GM19395 (cell line): ENCODE data around the gene DNMT3A.
A peak's percentile ranks its signal among the peaks of the same experiment; 100 is the strongest.

Source experiments
- ATAC-seq: cut with Tn5 transposase; IDR thresholded peaks from one replicate; pipeline ENCODE4 v1.9.1; 2021; ENCODE audit warnings: mild to moderate bottlenecking, moderate library complexity; ENCODE audit not compliant: unreplicated experiment

DNMT3A gene

DNA sequence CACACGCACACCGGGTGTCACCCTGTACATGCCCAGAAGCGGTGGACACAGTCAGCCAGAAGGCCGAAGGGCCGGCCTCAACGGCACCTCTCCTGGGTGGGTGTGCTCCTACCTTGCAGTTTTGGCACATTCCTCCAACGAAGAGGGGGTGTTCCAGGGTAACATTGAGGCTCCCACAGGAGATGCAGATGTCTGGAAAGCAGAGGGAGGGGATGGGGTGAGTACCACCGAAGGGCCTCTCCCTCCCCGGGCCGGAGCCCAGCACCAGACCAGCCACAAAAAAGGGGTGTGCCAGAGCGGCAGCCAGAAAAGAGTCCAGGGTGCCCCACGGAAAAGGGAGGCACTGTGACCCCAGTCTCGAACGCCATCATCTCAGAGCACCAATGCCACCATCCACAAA lies 96.6 kb downstream of the DNMT3A start:
- ATAC-seq, result no peak

DNA sequence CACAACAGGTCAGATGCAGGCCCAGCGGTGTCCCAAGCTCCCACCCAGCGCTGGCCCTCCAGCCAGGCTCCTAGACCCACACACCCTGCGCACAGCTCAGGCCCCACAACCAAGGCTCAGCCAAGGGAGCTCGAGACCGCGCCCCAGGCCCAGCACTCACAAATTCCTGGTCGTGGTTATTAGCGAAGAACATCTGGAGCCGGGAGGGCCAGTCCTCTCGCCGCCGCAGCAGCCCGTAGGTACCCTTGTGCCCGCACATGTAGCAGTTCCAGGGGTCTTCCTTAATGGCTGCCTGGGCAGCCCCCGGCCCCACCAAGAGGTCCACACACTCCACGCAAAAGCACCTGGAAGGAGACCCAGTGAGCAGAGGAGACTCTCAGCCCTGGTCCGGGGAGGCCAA lies 97.7 kb downstream of the DNMT3A start:
- ATAC-seq, result no peak

DNA sequence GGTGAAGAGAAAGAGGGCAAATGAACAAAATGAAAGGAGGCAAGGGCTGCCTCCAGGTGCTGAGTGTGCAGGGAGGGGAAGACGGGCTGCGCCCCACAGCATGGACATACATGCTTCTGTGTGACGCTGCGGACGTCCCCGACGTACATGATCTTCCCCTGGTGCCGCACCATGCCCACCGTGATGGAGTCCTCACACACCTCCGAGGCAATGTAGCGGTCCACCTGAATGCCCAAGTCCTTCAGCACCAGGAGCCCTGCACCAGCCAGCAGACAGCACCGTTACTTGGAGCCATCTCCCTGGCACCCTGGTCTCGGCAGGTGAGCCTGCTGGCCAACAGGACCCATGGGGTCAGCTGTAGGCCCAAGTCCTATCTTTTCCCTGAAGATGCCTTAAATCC lies 100.3 kb downstream of the DNMT3A start:
- no peak for ATAC-seq

DNA sequence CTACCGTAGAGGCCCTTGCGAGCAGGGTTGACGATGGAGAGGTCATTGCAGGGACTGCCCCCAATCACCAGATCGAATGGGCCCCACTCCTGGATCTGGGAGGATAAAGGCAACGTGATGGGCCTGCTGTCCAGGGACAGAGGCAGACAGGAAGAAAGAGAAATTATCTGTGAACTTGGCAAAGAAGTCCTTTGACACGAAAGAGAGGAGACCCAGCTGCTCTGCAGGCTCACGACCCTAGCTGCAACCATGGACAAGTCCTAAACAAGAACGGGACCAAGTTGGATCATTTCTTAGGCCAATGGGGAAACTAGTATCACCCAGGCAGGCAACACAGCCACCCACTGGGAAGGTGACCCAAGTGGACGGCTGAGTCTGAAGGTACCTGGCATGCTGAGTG lies 101.1 kb downstream of the DNMT3A start:
- ATAC-seq, result no peak

DNA sequence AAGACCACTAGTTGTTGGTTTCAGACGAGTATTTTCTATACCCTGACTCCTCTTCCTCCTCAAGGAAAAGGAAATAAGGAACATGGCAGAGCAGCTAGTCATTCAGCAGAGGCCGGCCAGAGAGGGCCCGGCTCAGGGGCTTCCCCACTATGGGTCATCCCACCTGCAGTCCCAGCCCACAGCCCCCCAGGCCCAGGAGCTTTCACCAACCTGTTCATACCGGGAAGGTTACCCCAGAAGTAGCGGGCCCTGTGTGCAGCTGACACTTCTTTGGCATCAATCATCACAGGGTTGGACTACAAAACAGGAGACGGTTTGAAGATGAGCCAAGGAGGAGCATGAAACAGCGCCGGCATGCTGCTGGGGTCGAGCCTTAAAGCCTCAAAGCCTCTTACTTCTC lies 102.8 kb downstream of the DNMT3A start:
- no peak for ATAC-seq

DNA sequence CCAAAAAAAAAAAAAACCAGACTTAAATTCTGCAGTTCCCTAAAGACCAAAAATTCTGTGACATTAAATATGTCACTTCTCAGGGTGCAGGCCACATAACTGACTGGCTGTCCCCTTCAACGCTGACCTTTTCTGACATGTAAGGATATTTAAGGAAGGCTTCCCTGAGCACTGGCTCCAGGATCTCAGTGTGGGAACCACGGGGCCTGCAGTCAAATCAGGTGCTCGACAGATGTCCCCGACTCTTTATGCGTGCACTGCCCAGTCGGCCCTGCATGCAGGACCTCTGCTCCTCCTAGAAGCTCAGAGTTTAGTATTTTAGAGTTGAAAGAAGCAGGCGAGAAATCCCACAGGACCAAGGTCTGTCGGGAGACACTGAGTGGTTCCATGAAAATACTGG lies 104.0 kb downstream of the DNMT3A start:
- ATAC-seq, result no peak

DNA sequence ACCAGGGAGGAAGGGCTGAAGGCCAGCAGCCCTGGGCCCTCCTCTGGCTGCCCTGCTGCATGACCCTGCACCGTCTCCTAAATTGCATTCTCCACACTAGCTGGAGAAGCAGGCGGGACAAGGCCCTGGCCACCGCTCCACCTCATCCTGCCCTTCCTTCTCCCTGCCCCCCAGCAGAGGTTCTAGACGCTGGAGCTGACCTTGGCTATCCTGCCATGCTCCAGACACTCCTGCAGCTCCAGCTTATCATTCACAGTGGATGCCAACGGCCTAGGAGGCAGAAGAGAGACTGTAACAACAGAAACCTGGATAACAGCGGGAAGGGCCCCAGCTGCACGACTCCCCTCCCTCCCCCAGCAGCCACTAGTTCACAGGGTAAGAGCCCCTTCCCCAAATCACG lies 105.0 kb downstream of the DNMT3A start:
- no peak for ATAC-seq

DNA sequence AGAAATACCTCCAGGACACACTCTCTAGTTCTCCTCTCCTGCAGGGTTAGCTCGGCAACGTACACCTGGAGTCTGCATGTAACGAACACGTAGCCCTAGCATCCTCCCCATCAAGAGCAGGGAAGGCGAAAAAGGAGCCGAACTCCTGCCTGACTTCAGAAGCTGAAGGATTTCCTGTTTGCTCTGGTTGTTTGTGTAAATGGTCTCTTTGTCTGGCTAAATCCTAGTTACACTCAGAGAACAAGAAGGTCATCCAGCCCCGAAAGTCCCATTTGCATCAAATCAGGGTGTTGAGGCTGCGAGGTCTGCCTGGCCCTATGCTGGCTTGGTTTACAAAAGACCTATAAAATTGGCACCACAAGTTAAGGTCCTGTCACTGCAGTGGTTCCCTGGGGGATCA lies 107.0 kb downstream of the DNMT3A start:
- ATAC-seq, result no peak

DNA sequence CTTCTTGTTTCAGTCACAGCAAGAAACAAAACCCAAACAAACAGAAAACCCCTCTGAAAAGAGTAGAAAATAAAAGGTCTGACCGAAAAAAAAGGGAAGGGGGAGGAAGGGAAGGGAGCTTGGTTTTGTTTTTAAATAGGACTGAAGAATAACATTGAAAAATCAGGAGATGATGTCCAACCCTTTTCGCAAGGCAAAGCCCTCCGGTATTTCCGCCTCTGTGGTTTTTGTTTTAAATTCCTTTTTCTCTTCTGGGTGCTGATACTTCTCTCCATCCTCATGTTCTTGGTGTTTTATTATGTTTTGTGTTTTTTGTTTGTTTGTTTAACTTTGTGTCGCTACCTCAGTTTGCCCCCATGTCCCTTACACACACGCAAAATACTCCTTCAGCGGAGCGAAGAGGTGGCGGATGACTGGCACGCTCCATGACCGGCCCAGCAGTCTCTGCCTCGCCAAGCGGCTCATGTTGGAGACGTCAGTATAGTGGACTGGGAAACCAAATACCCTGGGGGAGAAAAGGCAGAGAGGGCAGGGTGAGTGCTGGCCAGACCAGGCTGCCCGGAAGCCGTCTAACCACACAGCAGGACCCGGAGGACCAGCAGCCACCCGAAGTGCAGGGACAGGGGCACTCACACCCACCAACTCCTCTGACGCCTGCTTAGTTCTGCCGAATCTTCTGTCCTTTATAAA lies 107.7 kb downstream of the DNMT3A start:
- no peak for ATAC-seq

DNA sequence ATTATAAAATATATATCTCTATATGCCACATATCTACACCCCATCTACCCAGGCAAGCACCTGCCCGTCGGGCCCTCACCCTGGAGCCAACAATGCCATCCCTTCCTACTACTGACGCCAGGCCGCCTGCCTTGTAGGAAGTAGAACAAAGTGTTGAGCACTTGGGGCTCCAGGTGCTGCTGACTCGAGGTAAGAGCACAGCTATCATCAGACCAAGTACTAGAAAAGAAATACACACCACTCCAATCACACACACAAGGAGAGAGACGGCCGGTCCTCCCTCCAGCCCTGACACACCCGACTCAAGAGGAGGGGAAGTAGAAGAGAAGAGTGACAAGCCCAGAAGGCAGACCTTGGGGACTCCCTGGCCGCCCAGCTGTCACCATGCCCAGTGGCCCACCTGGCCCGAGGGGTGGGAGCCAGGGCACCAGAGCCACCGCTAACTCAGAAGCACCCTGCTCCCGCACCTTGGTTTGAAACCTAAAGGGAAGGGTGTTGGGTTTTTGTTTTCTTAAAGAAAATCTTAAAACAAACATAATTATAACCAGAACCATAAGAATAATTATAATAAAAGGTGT lies 109.4 kb downstream of the DNMT3A start:
- ATAC-seq, result no peak

DNA sequence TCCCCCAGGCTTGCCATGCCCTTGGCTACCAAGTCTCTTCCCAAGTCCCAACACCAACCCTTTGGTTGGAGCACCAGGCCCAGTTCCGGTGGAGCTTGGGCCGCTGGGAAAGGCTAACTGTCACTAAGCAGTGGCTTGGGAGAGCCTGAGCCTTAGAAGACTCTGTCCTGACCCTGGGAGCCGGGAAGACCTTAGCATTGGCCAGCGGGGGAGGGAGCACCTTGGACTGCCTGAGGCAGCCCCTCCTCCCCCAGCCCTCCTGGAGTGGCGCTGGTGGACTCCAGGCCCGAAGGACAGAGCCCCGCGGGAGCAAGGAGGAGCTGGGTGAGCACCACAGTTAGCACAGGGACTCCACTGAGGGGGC lies 110.8 kb downstream of the DNMT3A start:
- no peak for ATAC-seq

DNA sequence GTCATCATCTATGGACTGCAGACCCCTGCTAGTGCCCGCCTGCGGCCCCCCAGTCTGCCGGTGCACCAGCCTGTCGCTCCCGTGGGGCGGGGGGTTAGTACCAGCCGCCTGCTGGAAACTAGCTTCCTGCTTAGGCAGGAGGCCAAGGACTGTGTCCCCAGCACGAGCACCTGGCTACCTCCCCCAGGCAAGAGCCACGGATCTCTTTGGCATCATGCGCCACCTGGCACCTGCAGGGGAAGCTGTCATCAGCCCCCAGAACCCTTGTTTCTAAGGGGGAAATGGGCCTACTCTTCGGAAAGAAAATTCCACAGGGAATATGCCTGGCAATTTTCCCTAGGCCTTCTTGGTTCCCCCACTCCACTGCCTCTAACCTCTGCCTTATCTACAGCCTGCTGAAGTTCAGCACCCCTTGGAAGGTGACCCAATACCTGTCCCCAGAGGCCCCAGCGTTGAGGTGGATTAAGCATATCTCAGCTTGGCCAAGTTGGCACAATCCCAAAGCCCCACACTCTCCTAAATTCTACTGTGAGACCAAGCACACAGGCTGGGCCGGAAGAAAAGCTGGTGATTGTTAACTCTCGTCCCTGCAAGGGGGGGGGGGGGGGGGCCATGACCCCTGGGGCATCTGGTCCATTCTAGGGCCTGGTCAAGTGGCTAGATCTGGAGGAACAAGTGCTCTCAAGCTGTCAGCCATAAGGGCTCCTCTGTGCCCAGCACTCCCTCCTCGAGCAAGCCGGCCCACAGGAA lies 111.4 kb downstream of the DNMT3A start:
- no peak for ATAC-seq

DNA sequence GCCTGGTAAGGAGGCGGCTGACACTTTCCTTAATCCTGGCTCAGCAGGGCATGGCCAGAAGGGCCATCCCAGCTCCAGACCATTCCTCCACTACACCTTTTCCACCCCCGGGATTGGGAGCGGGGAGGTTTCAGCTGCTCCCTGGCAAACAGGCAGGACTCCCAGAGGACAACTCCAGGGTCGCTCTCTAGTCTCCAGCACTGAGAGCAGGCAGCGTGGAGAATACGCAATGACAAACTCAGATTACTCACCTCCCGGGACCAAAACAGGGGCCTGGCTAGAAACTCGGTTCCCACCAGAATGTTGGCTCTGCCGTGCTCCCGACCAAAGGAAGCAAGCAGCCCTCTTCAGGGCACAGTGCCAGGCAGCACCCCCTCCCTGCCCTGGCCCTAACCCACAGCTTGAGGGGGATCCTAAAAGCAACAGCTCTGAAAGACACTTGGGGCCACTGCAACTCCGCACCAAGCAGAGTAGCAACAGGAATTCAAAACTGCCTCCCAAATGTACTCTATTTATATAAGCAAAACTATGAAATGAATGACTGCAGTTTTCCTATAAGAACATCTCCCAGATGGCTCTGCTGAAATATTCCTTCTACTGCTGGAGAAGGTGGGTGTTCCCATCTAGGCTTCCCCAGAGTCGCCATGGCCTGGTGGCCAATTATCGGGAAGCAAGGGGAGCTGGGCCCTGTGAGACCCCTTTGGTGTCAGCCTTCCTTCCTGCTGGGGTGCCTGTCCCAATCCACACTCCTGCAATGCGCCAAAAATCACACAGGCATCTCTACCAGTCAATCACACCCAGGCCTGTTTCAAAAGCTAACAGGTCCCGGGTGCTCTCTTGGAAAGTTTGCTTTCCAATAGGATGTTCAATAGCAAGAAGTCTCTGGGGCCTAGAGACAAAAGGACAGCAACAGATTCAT lies 112.2 kb downstream of the DNMT3A start:
- no peak for ATAC-seq

DNA sequence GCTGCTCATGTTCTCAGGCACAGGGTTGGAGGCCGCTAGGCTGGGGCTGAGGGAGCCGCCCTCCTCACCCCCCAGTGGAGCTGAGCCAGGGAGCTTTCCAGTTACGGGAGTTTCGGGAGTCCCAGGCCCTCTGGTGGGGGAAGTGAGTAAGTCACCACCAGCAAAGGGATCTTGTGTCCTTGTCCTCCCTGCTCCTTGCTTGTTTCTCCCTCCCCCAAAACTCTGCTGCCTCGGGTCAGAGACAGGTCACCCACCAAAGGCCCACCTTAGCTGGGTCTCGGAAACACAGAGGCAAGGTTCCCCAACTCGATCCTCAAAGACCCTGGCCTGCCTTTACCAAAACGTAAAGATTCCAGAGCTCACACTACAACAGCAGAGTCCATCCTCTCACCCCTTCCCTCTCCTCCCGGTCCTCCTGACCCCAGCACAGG lies 112.9 kb downstream of the DNMT3A start:
- peak; percentile 44 for ATAC-seq

DNA sequence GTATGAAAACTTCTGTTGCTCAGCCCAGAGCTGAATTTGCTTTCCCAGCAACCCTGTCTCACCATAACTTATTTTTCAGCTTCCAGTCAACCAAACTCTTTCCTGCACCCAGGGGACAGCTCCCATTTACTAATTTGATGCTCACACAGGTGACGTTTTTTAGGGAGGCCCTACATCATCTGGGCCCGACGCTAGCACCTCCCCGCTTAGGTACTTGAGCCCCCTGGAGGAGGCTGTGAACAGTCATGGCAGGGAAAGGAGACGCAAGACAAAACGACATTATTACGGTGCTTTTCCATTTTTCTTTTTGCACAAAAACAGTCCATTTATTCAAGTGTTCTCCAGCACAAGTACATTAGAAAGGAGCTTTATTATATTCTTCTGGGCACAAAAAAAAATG lies 114.1 kb downstream of the DNMT3A start:
- no peak for ATAC-seq

DNA sequence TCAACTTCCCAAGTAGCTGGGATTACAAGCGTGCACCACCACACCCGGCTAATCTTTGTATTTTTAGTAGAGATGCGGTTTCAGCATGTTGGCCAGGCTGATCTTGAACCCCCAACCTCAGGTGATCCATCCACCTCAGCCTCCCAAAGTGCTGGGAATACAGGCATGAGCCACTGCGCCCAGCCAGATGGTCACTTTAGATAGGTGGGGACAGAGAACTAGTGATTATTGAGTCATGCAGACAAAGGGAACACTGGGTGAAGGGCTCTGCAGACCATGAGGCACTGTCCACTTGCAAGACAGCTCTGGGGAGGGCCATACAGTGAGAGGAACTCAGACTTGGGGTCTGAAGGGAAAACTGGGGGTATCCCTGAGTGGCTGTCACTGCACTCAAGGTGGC lies 114.9 kb downstream of the DNMT3A start:
- peak; percentile 5 for ATAC-seq

DNA sequence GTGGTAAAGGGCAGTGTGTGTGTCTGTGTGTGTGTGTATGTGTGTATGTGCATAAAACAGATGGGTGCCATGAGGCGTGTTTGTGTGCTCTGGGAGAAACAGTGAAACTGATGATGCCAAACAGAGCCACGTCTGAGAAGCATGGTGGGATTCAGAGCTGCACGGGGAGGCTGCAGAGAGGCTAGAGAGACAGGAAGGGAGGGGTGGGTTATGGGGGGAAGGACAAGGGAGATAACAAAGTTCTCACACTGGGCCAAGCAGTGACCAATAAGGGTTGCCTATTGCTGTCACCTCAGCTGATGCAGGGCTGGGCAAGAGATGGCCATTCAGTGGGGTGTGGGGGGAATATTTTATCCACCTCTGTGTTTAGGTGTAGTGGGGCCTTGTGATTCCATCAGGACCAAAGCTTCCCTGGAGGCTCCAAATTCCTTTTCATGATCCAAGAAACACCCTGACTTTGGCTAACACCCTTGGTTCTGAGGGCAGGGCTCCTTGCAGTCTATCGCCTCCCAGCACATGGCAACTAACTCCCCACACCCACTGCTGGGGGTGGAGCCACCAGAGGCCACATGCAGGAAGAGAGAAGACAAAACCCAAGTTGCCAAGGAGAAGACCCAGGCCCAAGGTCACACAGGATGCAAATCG lies 119.1 kb downstream of the DNMT3A start:
- ATAC-seq, result no peak

DNA sequence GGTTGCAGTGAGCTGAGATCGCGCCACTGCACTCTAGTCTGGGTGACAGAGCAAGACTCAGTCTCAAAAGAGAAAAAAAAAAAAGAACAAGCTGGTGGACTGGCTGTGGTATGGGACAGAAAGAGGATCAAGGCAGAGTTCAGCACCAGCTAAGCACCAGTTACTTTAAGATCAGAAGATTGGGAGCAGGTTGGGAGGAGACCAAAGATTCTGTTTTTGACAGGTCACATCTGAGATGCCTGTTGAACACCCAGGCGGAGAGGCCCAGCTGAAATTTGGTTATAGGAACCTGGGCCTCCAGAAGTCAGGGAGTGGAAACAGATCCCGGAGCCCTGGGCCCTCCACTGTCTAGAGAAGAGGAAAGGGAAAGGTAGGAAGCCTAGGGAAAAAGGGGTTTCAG lies 120.1 kb downstream of the DNMT3A start:
- no peak for ATAC-seq

DNA sequence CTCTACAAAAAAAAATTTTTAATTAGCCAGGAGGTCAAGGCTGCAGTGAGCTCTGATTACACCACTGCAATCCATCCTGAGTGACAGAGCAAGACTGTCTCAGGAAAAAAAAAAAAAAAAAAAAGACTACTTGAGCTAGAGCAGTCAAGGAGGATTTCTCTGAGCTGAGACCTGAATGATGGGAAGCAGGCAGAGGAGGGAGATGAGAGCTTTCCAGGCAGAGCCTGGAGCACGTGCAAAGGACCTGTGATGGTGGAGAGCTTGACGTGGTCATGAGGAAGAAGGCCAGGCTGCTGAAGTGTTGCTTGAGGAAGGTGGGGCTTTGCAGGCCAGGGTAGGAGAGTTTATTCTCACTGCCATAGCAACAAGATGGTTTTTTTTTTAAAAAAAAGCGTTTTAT lies 121.4 kb downstream of the DNMT3A start:
- ATAC-seq, result no peak

DNA sequence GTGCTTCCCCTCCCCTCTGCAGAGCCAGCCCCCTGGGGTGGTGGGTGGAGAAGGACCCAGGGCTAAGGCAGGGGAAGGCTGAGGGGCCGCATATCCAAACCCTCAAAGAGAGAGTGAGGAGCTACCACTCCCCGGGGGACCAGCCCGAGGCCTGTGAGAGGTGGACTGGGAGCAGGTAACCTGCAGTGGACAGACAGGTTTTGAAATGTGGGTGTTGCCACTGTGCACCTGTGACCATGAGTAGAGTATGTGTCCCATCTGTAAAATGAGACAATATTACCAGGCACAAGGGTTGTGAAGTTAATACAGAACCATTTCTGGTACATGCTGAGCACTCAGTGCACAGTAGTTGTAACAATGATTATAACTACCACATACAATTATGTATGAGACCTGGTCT lies 122.1 kb downstream of the DNMT3A start:
- no peak for ATAC-seq

DNA sequence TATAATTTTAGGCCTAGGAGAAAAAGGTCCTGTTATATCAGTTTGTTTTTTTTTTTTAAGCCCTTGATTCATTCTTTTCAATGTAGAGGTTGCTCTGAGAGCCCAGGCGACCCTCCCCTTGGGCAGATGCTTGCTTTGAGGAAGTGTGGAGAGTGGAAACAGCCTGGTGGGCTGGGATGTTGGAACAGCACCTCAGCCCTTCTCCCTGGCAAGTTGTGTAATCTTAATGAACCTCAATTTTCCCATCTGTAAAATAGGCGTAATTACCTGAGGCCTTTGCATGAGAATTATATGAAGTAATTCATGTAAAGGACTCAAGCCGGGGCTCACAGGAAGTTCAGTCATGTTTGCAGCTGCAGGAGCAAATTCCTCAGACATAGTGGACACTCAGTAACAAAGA lies 123.6 kb downstream of the DNMT3A start:
- no peak for ATAC-seq
